ENCODE measurements around the gene XYLB. TPM values are rescaled to one million over a fixed set of nuclear protein-coding genes. Genes with fewer than 3 reads are reported as not detected.

Gene XYLB
- total RNA-seq, 1 experiment from 2014 or later = 14.0 TPM

DNA sequence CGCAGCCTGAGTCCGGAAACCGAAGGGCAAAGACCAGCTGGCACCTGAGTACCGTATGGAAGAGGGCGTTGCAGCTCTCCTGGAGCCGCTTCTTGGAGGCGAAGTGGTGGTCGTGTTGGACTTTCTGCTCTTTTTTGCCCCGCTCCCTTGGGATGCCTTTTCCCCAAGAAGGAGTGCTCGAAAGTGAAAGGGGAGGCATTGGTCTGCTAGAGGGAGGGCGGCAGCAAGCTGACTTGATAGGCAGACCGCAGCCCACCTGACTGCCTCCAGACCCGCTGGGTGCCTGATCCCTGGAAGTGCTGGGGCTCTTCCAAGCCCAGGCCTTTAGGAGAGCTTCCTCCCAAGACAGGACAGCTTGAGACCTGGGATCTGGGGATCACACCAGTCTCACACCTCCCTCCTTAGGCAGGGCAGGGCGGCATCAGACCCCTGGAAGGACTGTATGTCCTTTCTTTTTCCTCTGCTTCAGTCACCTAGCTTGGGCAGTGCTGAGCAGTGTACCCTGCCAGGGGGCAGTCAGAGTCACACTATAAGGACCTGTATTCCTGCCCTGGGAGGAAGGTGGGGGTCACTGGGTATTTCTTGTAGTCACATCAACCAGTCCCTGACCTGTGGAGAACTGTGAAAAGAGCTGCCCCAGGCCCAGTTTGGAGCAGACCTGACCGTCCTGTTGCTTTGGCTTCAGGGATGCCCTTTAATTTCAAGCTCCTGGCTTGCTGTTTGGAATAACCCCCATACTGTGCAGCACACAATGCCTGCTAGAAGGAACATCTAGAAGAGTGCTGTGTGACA lies 109.2 kb downstream of the XYLB start (continued):
- no peak for TF ChIP-seq TCF7L2 (IDR thresholded peaks at IDR 0.05; ENCODE audit: borderline replicate concordance, extremely low read depth, insufficient read depth, insufficient read length)
- TF ChIP-seq, protein P1, sequence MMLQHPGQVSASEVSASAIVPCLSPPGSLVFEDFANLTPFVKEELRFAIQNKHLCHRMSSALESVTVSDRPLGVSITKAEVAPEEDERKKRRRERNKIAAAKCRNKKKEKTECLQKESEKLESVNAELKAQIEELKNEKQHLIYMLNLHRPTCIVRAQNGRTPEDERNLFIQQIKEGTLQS (IDR thresholded peaks at IDR 0.05) = no peak
- TF ChIP-seq, protein P2, sequence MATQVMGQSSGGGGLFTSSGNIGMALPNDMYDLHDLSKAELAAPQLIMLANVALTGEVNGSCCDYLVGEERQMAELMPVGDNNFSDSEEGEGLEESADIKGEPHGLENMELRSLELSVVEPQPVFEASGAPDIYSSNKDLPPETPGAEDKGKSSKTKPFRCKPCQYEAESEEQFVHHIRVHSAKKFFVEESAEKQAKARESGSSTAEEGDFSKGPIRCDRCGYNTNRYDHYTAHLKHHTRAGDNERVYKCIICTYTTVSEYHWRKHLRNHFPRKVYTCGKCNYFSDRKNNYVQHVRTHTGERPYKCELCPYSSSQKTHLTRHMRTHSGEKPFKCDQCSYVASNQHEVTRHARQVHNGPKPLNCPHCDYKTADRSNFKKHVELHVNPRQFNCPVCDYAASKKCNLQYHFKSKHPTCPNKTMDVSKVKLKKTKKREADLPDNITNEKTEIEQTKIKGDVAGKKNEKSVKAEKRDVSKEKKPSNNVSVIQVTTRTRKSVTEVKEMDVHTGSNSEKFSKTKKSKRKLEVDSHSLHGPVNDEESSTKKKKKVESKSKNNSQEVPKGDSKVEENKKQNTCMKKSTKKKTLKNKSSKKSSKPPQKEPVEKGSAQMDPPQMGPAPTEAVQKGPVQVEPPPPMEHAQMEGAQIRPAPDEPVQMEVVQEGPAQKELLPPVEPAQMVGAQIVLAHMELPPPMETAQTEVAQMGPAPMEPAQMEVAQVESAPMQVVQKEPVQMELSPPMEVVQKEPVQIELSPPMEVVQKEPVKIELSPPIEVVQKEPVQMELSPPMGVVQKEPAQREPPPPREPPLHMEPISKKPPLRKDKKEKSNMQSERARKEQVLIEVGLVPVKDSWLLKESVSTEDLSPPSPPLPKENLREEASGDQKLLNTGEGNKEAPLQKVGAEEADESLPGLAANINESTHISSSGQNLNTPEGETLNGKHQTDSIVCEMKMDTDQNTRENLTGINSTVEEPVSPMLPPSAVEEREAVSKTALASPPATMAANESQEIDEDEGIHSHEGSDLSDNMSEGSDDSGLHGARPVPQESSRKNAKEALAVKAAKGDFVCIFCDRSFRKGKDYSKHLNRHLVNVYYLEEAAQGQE (IDR thresholded peaks at IDR 0.05; ENCODE audit: low read depth) = no peak
- TF ChIP-seq, protein P3, sequence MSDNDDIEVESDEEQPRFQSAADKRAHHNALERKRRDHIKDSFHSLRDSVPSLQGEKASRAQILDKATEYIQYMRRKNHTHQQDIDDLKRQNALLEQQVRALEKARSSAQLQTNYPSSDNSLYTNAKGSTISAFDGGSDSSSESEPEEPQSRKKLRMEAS (IDR thresholded peaks at IDR 0.05) = no peak
- TF ChIP-seq SP1 (IDR thresholded peaks at IDR 0.05; ENCODE audit: low read depth) = no peak
- TF ChIP-seq ELF1 (IDR thresholded peaks at IDR 0.05; ENCODE audit: borderline replicate concordance, low read depth) = no peak
- TF ChIP-seq, protein P4, sequence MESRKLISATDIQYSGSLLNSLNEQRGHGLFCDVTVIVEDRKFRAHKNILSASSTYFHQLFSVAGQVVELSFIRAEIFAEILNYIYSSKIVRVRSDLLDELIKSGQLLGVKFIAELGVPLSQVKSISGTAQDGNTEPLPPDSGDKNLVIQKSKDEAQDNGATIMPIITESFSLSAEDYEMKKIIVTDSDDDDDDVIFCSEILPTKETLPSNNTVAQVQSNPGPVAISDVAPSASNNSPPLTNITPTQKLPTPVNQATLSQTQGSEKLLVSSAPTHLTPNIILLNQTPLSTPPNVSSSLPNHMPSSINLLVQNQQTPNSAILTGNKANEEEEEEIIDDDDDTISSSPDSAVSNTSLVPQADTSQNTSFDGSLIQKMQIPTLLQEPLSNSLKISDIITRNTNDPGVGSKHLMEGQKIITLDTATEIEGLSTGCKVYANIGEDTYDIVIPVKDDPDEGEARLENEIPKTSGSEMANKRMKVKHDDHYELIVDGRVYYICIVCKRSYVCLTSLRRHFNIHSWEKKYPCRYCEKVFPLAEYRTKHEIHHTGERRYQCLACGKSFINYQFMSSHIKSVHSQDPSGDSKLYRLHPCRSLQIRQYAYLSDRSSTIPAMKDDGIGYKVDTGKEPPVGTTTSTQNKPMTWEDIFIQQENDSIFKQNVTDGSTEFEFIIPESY (IDR thresholded peaks at IDR 0.05; ENCODE audit: extremely low read depth, insufficient replicate concordance, low read length) = no peak
